Measurements from ENCODE around the gene IFNLR1. TPM values are rescaled to one million over a fixed set of nuclear protein-coding genes. Genes with fewer than 3 reads are reported as not detected.

Gene IFNLR1
- total RNA-seq, 1 experiment from 2014 or later: 17.7 TPM

DNA sequence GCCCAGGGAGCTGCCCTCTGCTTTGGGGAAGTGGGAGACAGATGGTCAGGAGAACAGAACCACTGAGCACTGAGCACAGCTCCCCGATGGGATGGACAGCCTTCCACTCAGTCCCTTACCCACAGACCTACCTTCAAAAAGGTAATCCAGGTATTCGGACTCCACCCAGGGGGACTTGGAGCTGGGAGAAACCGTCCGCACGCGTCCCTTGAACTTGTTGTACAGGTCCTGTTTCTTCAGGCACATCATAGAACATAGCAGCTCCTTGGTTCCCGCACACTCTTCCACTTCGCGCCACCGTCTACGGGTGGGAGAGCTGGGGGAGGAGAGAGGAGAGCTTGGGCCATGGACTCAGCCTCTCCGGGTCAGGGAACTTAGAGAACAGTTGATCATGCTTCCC, 17.8 kb downstream of the IFNLR1 start:
- H3K9me2 ChIP-seq (replicated peaks; ENCODE audit: insufficient read depth, low read length): no peaks in the 10 kb centered on the region
- no peak overlapping the region for H3K4me2 ChIP-seq (ENCODE audit: low read depth, low read length, poor library complexity, severe bottlenecking)

DNA sequence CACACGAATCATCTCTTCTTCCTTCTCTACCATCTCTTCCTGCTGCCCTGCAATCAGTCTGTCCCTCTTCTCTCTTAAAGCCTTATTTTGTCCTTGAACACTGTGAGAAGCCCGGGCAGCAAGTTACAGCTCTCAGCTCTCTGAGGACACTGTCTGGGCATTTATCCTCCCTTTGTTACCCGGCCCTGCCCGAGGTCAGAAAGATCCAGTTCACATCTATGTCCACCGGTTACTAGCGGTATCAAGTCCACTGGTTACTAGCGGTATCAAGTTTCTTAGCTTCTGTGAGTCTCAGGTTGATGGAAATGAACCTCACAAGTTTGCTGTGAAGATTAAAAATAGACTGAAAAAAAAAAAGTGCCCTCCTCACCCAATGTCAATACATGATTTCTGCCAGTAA, 18.8 kb downstream of the IFNLR1 start:
- Histone ChIP-seq H3K79me2 (ENCODE audit: low read length) (peaks cover 11% of the 10 kb centered on the region), H4K20me1 (ENCODE audit: insufficient read depth, low read depth, low read length) (no peaks in the 10 kb centered on the region), H3K4me3 (ENCODE audit: low read length) (no peak overlapping the region), H3K9me3 (ENCODE audit: low read length) (no peaks in the 10 kb centered on the region), H3K4me2 (ENCODE audit: low read depth, low read length, poor library complexity, severe bottlenecking) (no peak overlapping the region), H3K9ac (ENCODE audit: low read length) (no peak overlapping the region), H3K4me1 (ENCODE audit: low read length) (no peaks in the 10 kb centered on the region), H3K9me2 (replicated peaks; ENCODE audit: insufficient read depth, low read length) (no peaks in the 10 kb centered on the region), H3K27me3 (ENCODE audit: low read length) (no peaks in the 10 kb centered on the region), H3K27ac (ENCODE audit: low read length) (no peak overlapping the region), H2AFZ (ENCODE audit: low read length) (no peak overlapping the region), H3K36me3 (ENCODE audit: insufficient read depth, low read length) (peaks cover 3% of the 10 kb centered on the region)
- no peak for DNase-seq

More for the DNA sequence above, 17.8 kb downstream of the IFNLR1 start:
- Histone ChIP-seq H3K9me3 (ENCODE audit: low read length) (no peaks in the 10 kb centered on the region), H3K27me3 (ENCODE audit: low read length) (no peaks in the 10 kb centered on the region), H3K4me1 (ENCODE audit: low read length) (no peaks in the 10 kb centered on the region), H2AFZ (ENCODE audit: low read length) (no peak overlapping the region), H3K36me3 (ENCODE audit: insufficient read depth, low read length) (peaks cover 6% of the 10 kb centered on the region), H3K27ac (ENCODE audit: low read length) (no peak overlapping the region), H3K79me2 (ENCODE audit: low read length) (peaks cover 19% of the 10 kb centered on the region), H4K20me1 (ENCODE audit: insufficient read depth, low read depth, low read length) (no peaks in the 10 kb centered on the region), H3K4me3 (ENCODE audit: low read length) (no peak overlapping the region), H3K9ac (ENCODE audit: low read length) (no peak overlapping the region)
- DNase-seq: no peak

DNA sequence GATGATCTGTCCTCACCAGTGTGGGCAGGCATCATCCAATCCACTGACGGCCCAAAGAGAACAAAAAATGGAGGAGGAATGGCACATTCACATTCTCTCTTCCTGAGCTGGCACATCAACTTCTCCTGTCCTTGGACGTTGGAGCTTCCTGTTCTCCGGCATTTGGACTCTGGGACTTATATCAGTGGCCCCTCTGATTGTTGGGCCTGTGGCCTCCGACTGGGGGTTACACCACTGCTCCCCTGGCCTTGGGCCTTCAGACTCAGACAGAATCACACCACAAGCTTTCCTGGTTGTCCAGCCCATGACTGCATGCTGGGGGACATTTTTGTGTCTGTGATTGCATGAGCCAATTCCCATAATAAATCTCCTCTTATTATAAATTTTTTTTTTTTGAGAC, 20.1 kb downstream of the IFNLR1 start:
- Histone ChIP-seq H3K4me3 (ENCODE audit: low read length) (no peak overlapping the region), H3K9me2 (replicated peaks; ENCODE audit: insufficient read depth, low read length) (no peaks in the 10 kb centered on the region), H4K20me1 (ENCODE audit: insufficient read depth, low read depth, low read length) (no peaks in the 10 kb centered on the region), H3K9me3 (ENCODE audit: low read length) (no peaks in the 10 kb centered on the region), H3K27me3 (ENCODE audit: low read length) (no peaks in the 10 kb centered on the region), H2AFZ (ENCODE audit: low read length) (no peak overlapping the region), H3K27ac (ENCODE audit: low read length) (no peak overlapping the region), H3K4me1 (ENCODE audit: low read length) (no peaks in the 10 kb centered on the region), H3K9ac (ENCODE audit: low read length) (no peak overlapping the region), H3K79me2 (ENCODE audit: low read length) (peaks cover 6% of the 10 kb centered on the region; the same call in 1 of the 2 replicates), H3K4me2 (ENCODE audit: low read depth, low read length, poor library complexity, severe bottlenecking) (no peak overlapping the region), H3K36me3 (ENCODE audit: insufficient read depth, low read length) (peaks cover 3% of the 10 kb centered on the region)
- no peak for DNase-seq

GRCh38 chr1:24165500-24165899, 21.6 kb downstream of the IFNLR1 start:
- no peak overlapping the region for H3K27ac ChIP-seq (ENCODE audit: low read length)
- H3K9me3 ChIP-seq (ENCODE audit: low read length): no peaks in the 10 kb centered on the region
- H4K20me1 ChIP-seq (ENCODE audit: insufficient read depth, low read depth, low read length): no peaks in the 10 kb centered on the region
- H3K4me3 ChIP-seq (ENCODE audit: low read length): no peak overlapping the region
- no peak overlapping the region for H3K9ac ChIP-seq (ENCODE audit: low read length)
- DNase-seq: no peak
- H2AFZ ChIP-seq (ENCODE audit: low read length): no peak overlapping the region
- H3K27me3 ChIP-seq (ENCODE audit: low read length): no peaks in the 10 kb centered on the region
- no peaks in the 10 kb centered on the region for H3K9me2 ChIP-seq (replicated peaks; ENCODE audit: insufficient read depth, low read length)
- H3K4me2 ChIP-seq (ENCODE audit: low read depth, low read length, poor library complexity, severe bottlenecking): no peak overlapping the region
- peaks cover 3% of the 10 kb centered on the region for H3K36me3 ChIP-seq (ENCODE audit: insufficient read depth, low read length)
- H3K4me1 ChIP-seq (ENCODE audit: low read length): no peaks in the 10 kb centered on the region
- peaks cover under 1% of the 10 kb centered on the region; the same call in 1 of the 2 replicates for H3K79me2 ChIP-seq (ENCODE audit: low read length)

DNA sequence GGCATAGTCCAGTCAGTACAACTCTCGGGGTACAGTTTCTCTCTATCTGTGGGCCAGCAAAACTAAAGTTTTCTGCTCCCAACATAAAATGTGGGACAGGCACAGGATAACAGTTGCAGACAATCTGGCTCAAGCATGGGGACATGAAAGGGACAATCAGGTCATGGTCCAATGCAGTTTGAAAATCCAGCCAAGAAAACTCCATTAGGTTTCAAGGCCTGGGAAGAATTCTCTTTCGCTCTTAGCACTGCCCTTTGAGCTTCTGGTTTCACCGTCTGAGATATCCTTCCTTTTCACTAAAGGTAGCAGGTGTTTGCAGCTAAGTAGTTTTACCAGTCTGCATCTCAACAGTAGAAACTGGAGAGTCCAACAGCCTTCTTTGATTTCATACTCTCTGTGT, 23.1 kb downstream of the IFNLR1 start:
- Histone ChIP-seq H2AFZ (ENCODE audit: low read length) (no peak overlapping the region), H3K36me3 (ENCODE audit: insufficient read depth, low read length) (peaks cover 3% of the 10 kb centered on the region), H3K79me2 (ENCODE audit: low read length) (no peaks in the 10 kb centered on the region), H3K27me3 (ENCODE audit: low read length) (no peaks in the 10 kb centered on the region), H3K4me3 (ENCODE audit: low read length) (no peak overlapping the region), H3K9me2 (replicated peaks; ENCODE audit: insufficient read depth, low read length) (no peaks in the 10 kb centered on the region), H4K20me1 (ENCODE audit: insufficient read depth, low read depth, low read length) (no peaks in the 10 kb centered on the region), H3K9me3 (ENCODE audit: low read length) (no peaks in the 10 kb centered on the region), H3K4me1 (ENCODE audit: low read length) (no peaks in the 10 kb centered on the region), H3K9ac (ENCODE audit: low read length) (no peak overlapping the region), H3K27ac (ENCODE audit: low read length) (no peak overlapping the region), H3K4me2 (ENCODE audit: low read depth, low read length, poor library complexity, severe bottlenecking) (no peak overlapping the region)
- DNase-seq: no peak

DNA sequence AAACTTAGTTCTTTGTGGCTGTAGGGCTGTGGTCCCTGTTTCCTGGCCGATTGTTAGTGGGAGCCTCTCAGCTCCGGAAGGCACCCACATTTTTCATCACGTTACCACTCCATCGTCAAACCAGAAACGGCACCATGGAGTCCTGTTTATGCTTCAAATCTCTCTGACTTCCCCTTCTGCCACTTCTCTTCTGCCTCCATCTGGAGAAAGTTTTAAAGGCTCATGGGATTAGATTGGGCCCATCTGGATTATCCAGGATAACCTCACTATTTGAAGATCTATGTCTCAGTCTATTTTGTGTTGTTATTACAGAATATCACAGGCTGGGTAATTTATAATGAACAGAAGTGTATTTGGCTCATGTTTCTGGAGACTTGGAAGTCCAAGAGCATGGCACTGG, 24.9 kb downstream of the IFNLR1 start:
- Histone ChIP-seq H3K36me3 (ENCODE audit: insufficient read depth, low read length) (peaks cover 3% of the 10 kb centered on the region), H3K27ac (ENCODE audit: low read length) (no peak overlapping the region), H3K27me3 (ENCODE audit: low read length) (no peaks in the 10 kb centered on the region), H3K9ac (ENCODE audit: low read length) (no peak overlapping the region), H3K4me1 (ENCODE audit: low read length) (no peaks in the 10 kb centered on the region), H3K4me2 (ENCODE audit: low read depth, low read length, poor library complexity, severe bottlenecking) (no peak overlapping the region), H3K4me3 (ENCODE audit: low read length) (no peak overlapping the region), H4K20me1 (ENCODE audit: insufficient read depth, low read depth, low read length) (no peaks in the 10 kb centered on the region), H3K79me2 (ENCODE audit: low read length) (no peaks in the 10 kb centered on the region), H2AFZ (ENCODE audit: low read length) (no peak overlapping the region), H3K9me2 (replicated peaks; ENCODE audit: insufficient read depth, low read length) (no peaks in the 10 kb centered on the region), H3K9me3 (ENCODE audit: low read length) (no peaks in the 10 kb centered on the region)
- DNase-seq: no peak

DNA sequence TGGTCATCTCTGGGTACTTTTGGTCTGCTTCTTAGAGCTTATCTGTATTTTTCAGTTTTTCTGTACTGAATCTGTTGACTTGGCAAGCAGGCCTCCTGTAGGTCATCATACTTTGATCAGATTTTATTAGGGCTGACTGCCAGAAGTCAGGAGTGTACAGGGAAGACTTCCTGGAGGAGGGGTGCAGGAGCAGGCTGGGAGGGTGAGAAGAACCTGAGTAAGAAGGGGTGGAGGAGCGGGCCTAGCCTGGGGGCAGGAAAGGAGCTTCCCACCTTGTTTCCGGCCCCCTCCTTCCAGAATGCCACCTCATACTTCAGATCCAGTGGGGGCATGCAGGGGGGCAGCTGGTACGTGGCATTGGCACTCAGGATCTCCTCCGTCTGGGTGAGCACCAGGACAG, 25.8 kb downstream of the IFNLR1 start:
- no peak overlapping the region for H3K9ac ChIP-seq (ENCODE audit: low read length)
- H4K20me1 ChIP-seq (ENCODE audit: insufficient read depth, low read depth, low read length): no peaks in the 10 kb centered on the region
- no peak overlapping the region for H3K4me3 ChIP-seq (ENCODE audit: low read length)
- H3K9me3 ChIP-seq (ENCODE audit: low read length): no peaks in the 10 kb centered on the region
- no peak for DNase-seq
- no peak overlapping the region for H2AFZ ChIP-seq (ENCODE audit: low read length)
- H3K4me2 ChIP-seq (ENCODE audit: low read depth, low read length, poor library complexity, severe bottlenecking): no peak overlapping the region
- no peaks in the 10 kb centered on the region for H3K27me3 ChIP-seq (ENCODE audit: low read length)
- H3K9me2 ChIP-seq (replicated peaks; ENCODE audit: insufficient read depth, low read length): no peaks in the 10 kb centered on the region
- peaks cover 1% of the 10 kb centered on the region for H3K36me3 ChIP-seq (ENCODE audit: insufficient read depth, low read length)
- H3K4me1 ChIP-seq (ENCODE audit: low read length): no peaks in the 10 kb centered on the region
- no peaks in the 10 kb centered on the region for H3K79me2 ChIP-seq (ENCODE audit: low read length)
- H3K27ac ChIP-seq (ENCODE audit: low read length): no peak overlapping the region

DNA sequence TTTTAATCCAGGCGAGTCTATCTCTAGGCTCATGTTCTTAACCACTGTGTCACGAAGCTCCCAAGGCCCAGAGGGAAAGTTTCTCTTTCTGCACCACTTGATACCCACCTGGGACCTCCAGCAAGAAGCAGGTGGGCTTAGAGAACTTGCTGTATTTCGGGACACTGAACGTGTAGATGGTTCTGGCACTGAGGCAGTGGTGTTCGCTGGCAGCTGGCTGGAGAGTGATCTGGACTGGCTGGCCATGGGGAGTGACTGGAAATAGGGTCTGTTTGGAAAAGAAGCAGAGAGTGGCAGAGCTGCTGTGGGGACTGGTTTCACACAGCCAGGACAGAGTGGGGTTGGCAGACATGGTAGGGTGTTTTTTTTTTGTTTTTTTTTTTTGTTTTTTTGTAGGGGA, 27.7 kb downstream of the IFNLR1 start:
- no peak overlapping the region for H3K27ac ChIP-seq (ENCODE audit: low read length)
- no peaks in the 10 kb centered on the region for H3K27me3 ChIP-seq (ENCODE audit: low read length)
- H3K4me1 ChIP-seq (ENCODE audit: low read length): no peaks in the 10 kb centered on the region
- H3K9me2 ChIP-seq (replicated peaks; ENCODE audit: insufficient read depth, low read length): no peaks in the 10 kb centered on the region
- no peaks in the 10 kb centered on the region for H3K79me2 ChIP-seq (ENCODE audit: low read length)
- no peak overlapping the region for H3K9ac ChIP-seq (ENCODE audit: low read length)
- H3K36me3 ChIP-seq (ENCODE audit: insufficient read depth, low read length): no peaks in the 10 kb centered on the region
- no peaks in the 10 kb centered on the region for H3K9me3 ChIP-seq (ENCODE audit: low read length)
- H3K4me2 ChIP-seq (ENCODE audit: low read depth, low read length, poor library complexity, severe bottlenecking): no peak overlapping the region
- no peak overlapping the region for H2AFZ ChIP-seq (ENCODE audit: low read length)
- no peaks in the 10 kb centered on the region for H4K20me1 ChIP-seq (ENCODE audit: insufficient read depth, low read depth, low read length)
- H3K4me3 ChIP-seq (ENCODE audit: low read length): no peak overlapping the region
- DNase-seq: no peak

DNA sequence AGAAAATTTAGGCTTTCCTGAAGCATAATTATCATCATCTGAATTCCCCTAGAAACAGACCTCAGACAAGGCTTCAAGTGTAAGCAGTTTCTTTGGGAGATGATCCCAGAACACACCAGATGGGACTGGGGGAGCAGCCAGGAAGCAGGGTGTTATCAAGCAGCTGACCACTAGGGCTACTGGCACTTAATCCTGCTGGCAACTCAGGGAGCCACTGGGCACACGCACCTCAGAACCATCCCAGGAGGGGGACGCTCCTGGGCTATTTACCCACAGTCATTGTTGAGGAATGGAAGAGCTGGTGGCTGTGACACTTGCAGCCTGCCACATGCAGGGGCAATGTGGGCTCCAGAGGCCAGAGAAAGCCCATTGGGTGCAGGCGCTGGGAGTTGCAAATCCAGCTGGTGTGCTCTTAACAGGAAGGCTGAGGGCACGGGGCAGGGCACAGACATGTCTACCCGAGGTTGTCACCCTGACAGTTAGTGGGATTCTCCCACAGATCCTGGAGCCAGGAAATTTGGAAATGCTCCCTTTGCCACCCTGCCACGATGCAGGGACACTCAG, 29.1 kb downstream of the IFNLR1 start:
- Histone ChIP-seq H3K9ac (ENCODE audit: low read length) (no peak overlapping the region), H3K9me3 (ENCODE audit: low read length) (no peaks in the 10 kb centered on the region), H3K36me3 (ENCODE audit: insufficient read depth, low read length) (no peaks in the 10 kb centered on the region), H3K4me1 (ENCODE audit: low read length) (peaks cover 3% of the 10 kb centered on the region), H3K27me3 (ENCODE audit: low read length) (no peaks in the 10 kb centered on the region), H4K20me1 (ENCODE audit: insufficient read depth, low read depth, low read length) (no peaks in the 10 kb centered on the region), H3K4me3 (ENCODE audit: low read length) (no peak overlapping the region), H3K4me2 (ENCODE audit: low read depth, low read length, poor library complexity, severe bottlenecking) (no peak overlapping the region), H3K79me2 (ENCODE audit: low read length) (no peaks in the 10 kb centered on the region), H3K9me2 (replicated peaks; ENCODE audit: insufficient read depth, low read length) (no peaks in the 10 kb centered on the region), H3K27ac (ENCODE audit: low read length) (no peak overlapping the region), H2AFZ (ENCODE audit: low read length) (no peak overlapping the region)
- no peak for DNase-seq
